Natural killer cell (primary cell): ENCODE measurements around the gene TRIP13. TPM values are rescaled to one million over a fixed set of nuclear protein-coding genes. Genes with fewer than 3 reads are reported as not detected.

ENCODE experiments used
- ATAC-seq, 3 donors: fragments of 150-1000 bp in 2 of 3; fragments of 200-7000 bp in 1 of 3; cut with Tn5 transposase; 1 replicate in 1 of 3; 2 replicates in 2 of 3; pipeline ENCODE4 v1.10.0; 2021; ENCODE audit warnings: mild to moderate bottlenecking in 2 of 3, moderate library complexity in 2 of 3
- DNase-seq, 2 donors: peaks; one replicate each; pipeline versions ENCODE4 v3.0.0 to v3.0.0-alpha.2; 2013 to 2021; ENCODE audit warnings: mixed read lengths in 1 of 2
- H3K27ac ChIP-seq: one replicate; pipeline ENCODE4 v1.5.1; 2013; ENCODE audit warnings: mild to moderate bottlenecking, low read length
- H3K27me3 ChIP-seq: one replicate; pipeline ENCODE4 v1.6.1; 2013; ENCODE audit warnings: low read length; ENCODE audit not compliant: control insufficient read depth, insufficient read depth
- H3K36me3 ChIP-seq: one replicate; pipeline ENCODE4 v1.6.1; 2013; ENCODE audit warnings: low read length; ENCODE audit not compliant: control insufficient read depth, insufficient read depth
- H3K4me1 ChIP-seq: one replicate; pipeline ENCODE4 v1.6.1; 2013; ENCODE audit warnings: low read length; ENCODE audit not compliant: control insufficient read depth, insufficient read depth
- H3K4me3 ChIP-seq: one replicate; pipeline ENCODE4 v1.5.1; 2013; ENCODE audit warnings: low read length
- H3K9me3 ChIP-seq: one replicate; pipeline ENCODE4 v1.6.1; 2013; ENCODE audit warnings: low read length; ENCODE audit not compliant: control insufficient read depth, insufficient read depth
- H3K27ac Mint-ChIP-seq, 2 donors: one replicate each; pipeline ENCODE4 v1.8.0; 2022; ENCODE audit warnings: mild to moderate bottlenecking in 2 of 2, mixed read lengths in 2 of 2, moderate library complexity in 1 of 2
- H3K27me3 Mint-ChIP-seq, 2 donors: one replicate each; pipeline ENCODE4 v1.8.0; 2022; ENCODE audit warnings: low read depth in 2 of 2, mixed read lengths in 2 of 2
- H3K36me3 Mint-ChIP-seq: one replicate; pipeline ENCODE4 v1.8.0; 2022; ENCODE audit warnings: mixed read lengths
- H3K4me1 Mint-ChIP-seq, 2 donors: one replicate each; pipeline ENCODE4 v1.8.0; 2022; ENCODE audit warnings: mixed read lengths in 2 of 2
- H3K4me3 Mint-ChIP-seq: one replicate; pipeline ENCODE4 v1.8.0; 2022; ENCODE audit warnings: mild to moderate bottlenecking, moderate library complexity, mixed read lengths
- H3K9me3 Mint-ChIP-seq, 2 donors: one replicate each; pipeline ENCODE4 v1.8.0; 2022; ENCODE audit warnings: mixed read lengths in 2 of 2
- WGBS: methylation state at CpG from one replicate; pipeline ENCODE4 v1.1.7; 2013; ENCODE audit warnings: missing lambda C conversion rate; ENCODE audit not compliant: insufficient coverage; 5-methylcytosine and 5-hydroxymethylcytosine counted together
- intact Hi-C: fragments of 100-400 bp; cut with micrococcal nuclease; formaldehyde crosslinking; loops from one replicate; pipeline ENCODE4 v1.14.2; 2022
- total RNA-seq, 4 donors: library from RNA; stranded (reverse); fragments of 120-200 nt in 1 of 4; gene quantifications; one replicate each; pipeline versions ENCODE4 v1.2.3 to v1.2.4, GENCODE V29; 2013 to 2022
- TF ChIP-seq, protein P1 (sequence below): fragments of 200-600 bp; IDR thresholded peaks from one replicate; pipeline ENCODE4 v1.8.0; 2022; ENCODE audit warnings: antibody characterized with exemption

The TRIP13 gene
- total RNA-seq, 3 donors from 2014 or later (not counting 1 experiment from before 2014, with no cell fraction given), result 0.45 to 0.57 (median 0.56) TPM

DNA sequence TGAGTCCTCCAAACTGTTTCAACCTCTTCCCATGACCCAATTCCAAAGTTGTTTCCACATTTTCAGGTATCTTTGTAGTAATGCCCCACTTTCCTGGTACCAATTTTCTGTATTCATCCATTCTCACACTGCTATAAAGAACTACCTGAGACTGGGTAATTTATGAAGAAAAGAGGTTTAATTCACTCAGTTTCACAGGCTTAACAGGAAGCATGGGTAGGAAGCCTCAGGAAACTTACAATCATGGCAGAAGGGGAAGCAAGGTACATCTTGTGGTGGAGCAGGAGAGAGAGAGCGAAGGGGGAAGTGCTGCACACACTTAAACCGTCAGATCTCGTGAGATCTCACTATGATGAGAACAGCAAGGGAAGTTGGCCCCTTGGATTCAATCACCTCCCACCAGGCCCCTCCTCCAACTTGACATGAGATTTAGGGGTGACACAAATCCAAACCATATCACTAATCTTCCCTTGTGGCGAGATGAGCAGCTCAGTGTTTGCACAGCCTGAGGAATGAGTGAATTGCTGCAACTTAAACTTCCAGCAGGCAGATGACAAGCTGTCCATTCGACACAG lies 42.9 kb downstream of the TRIP13 start:
- H3K4me1 ChIP-seq, result no peaks in the 10 kb centered on the region
- Mint-ChIP-seq H3K4me3 (no peak overlapping the region), H3K36me3 (no peaks in the 10 kb centered on the region), H3K27me3 (peaks cover 0 to 7% of the 10 kb centered on the region in 2 donors), H3K27ac (no peak overlapping the region), H3K4me1 (no peaks in the 10 kb centered on the region), H3K9me3 (no peaks in the 10 kb centered on the region)
- no peaks in the 10 kb centered on the region for H3K9me3 ChIP-seq
- ATAC-seq (no peak), DNase-seq (no peak)
- no peaks in the 10 kb centered on the region for H3K27me3 ChIP-seq
- no peak overlapping the region for H3K4me3 ChIP-seq
- 51% methylated on average over 5 of the region's 5 CpGs for WGBS
- no peaks in the 10 kb centered on the region for H3K36me3 ChIP-seq
- intact Hi-C loops, result no loop called here
- no peak overlapping the region for H3K27ac ChIP-seq
- TF ChIP-seq, protein P1, sequence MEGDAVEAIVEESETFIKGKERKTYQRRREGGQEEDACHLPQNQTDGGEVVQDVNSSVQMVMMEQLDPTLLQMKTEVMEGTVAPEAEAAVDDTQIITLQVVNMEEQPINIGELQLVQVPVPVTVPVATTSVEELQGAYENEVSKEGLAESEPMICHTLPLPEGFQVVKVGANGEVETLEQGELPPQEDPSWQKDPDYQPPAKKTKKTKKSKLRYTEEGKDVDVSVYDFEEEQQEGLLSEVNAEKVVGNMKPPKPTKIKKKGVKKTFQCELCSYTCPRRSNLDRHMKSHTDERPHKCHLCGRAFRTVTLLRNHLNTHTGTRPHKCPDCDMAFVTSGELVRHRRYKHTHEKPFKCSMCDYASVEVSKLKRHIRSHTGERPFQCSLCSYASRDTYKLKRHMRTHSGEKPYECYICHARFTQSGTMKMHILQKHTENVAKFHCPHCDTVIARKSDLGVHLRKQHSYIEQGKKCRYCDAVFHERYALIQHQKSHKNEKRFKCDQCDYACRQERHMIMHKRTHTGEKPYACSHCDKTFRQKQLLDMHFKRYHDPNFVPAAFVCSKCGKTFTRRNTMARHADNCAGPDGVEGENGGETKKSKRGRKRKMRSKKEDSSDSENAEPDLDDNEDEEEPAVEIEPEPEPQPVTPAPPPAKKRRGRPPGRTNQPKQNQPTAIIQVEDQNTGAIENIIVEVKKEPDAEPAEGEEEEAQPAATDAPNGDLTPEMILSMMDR, result no peak

- DNase-seq (no peak), ATAC-seq (no peak)
- Histone ChIP-seq H3K9me3 (no peaks in the 10 kb centered on the region), H3K4me3 (no peak overlapping the region), H3K4me1 (no peaks in the 10 kb centered on the region), H3K36me3 (no peaks in the 10 kb centered on the region), H3K27me3 (no peaks in the 10 kb centered on the region), H3K27ac (no peak overlapping the region)
- peaks cover 8 to 12% of the 10 kb centered on the region in 2 donors for H3K27me3 Mint-ChIP-seq
- no peak overlapping the region for H3K27ac Mint-ChIP-seq
- no peaks in the 10 kb centered on the region for H3K4me1 Mint-ChIP-seq
- H3K9me3 Mint-ChIP-seq, result no peaks in the 10 kb centered on the region
- H3K4me3 Mint-ChIP-seq, result no peak overlapping the region
- WGBS, result 88% methylated on average over 19 of the region's 19 CpGs
- no peaks in the 10 kb centered on the region for H3K36me3 Mint-ChIP-seq
- intact Hi-C loops, result no loop called here
- TF ChIP-seq, protein P1, result no peak
Observed at GRCh38 chr5:936149-937144, 43.8 kb downstream of the TRIP13 start.

DNA sequence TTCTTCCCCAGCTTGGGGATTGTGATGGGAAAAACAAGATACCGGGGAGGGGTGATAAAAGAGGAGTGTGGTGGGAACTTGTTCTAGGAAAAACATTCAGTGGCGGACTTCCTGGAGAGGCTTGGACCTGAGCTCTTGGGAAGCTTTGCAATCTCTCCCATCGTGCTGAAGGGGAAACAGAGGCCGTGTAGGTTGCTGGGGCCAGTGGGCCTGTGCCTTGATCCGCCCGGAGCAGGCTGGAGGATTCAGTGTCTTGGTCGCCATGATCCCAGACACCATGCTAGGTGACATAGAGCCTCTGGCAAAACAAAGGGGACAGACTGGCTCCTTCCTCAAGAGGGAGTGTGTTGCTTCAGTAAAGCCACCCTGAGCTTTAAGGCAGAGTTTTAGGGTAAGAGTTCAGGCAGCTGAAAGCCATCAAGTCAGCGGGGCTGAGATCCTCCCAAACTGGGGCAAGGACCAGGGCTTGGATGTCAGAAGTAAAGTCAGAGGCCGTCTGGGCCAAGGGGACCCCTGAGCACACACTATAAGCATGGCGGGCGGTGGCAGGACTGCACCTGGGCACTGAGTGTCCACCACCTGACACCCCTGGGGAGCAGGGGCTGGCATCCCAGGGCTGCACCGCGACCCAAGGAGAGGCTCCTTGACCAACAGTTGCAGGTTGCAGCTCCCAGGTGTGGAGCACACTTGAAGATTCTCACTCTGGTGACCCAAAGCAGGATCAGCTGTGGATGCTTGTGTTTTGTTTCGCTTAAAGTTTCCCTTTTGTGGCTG lies 44.7 kb downstream of the TRIP13 start:
- H3K4me3 Mint-ChIP-seq, result no peak overlapping the region
- H3K4me1 Mint-ChIP-seq, result no peaks in the 10 kb centered on the region
- no peaks in the 10 kb centered on the region for H3K36me3 Mint-ChIP-seq
- H3K27ac Mint-ChIP-seq, result no peak overlapping the region
- DNase-seq, result no peak
- intact Hi-C loops, result no loop called here
- Histone ChIP-seq H3K4me1 (no peaks in the 10 kb centered on the region), H3K9me3 (no peaks in the 10 kb centered on the region), H3K36me3 (no peaks in the 10 kb centered on the region), H3K4me3 (no peak overlapping the region), H3K27ac (no peak overlapping the region), H3K27me3 (no peaks in the 10 kb centered on the region)
- no peak for ATAC-seq
- TF ChIP-seq, protein P1, result no peak
- 86% methylated on average over 14 of the region's 14 CpGs for WGBS
- no peaks in the 10 kb centered on the region for H3K9me3 Mint-ChIP-seq
- H3K27me3 Mint-ChIP-seq, result peaks cover 13 to 15% of the 10 kb centered on the region in 2 donors
